GM12891 (cell line): ENCODE results near the gene OSBPL5.

Experiments
- DNase-seq: peaks from one replicate; pipeline ENCODE4 v3.0.0; 2011; ENCODE audit warnings: low spot score; ENCODE audit not compliant: insufficient read length
- FAIRE-seq: peaks from 2 replicates; lab custom pipeline; 2011; peaks lifted over from hg19 to GRCh38; lab: Jason Lieb, UNC
- PAX5 ChIP-seq: IDR thresholded peaks from 2 replicates; pipeline ENCODE4 v1.6.1; 2011; ENCODE audit warnings: low read length, moderate library complexity, mild to moderate bottlenecking; ENCODE audit not compliant: insufficient read depth, severe bottlenecking
- POLR2A ChIP-seq: IDR thresholded peaks from 2 replicates; pipeline ENCODE4 v1.6.1; 2011; ENCODE audit warnings: low read depth, low read length, control low read depth
- POLR2AphosphoS5 ChIP-seq: IDR thresholded peaks from 2 replicates; pipeline ENCODE4 v1.6.1; 2011; ENCODE audit warnings: low read depth, low read length, control low read depth
- POU2F2 ChIP-seq: IDR thresholded peaks from 2 replicates; pipeline ENCODE4 v1.6.1; 2011; ENCODE audit warnings: low read depth, mild to moderate bottlenecking, control low read depth, low read length, moderate library complexity
- SPI1 ChIP-seq: IDR thresholded peaks from 2 replicates; pipeline ENCODE4 v1.6.1; 2011; ENCODE audit warnings: low read depth, low read length, control low read depth
- TAF1 ChIP-seq: IDR thresholded peaks from 2 replicates; pipeline ENCODE4 v1.6.1; 2011; ENCODE audit warnings: low read depth, low read length, control low read depth

Gene OSBPL5

DNA sequence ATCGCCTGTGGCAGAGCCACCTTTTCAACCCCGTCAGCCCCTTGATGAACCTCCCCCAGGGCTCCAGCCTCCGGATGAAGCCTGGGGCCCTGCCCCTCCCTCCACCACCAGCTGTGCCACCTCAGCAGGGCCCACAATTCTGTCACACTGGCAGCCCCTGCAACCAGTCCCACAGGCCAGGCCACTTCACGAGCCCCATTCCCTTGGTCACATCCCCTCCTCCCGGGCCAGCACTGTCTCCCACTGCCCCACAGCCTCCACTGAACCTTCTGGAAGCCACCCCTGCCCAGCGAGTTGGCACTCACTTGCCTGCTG lies 19.9 kb downstream of the OSBPL5 start:
- DNase-seq (no peak), FAIRE-seq (no peak)
- TF ChIP-seq POLR2AphosphoS5 = no peak
- TF ChIP-seq TAF1 = no peak
- TF ChIP-seq SPI1 = no peak
- TF ChIP-seq POLR2A = no peak
- TF ChIP-seq POU2F2 = no peak

DNA sequence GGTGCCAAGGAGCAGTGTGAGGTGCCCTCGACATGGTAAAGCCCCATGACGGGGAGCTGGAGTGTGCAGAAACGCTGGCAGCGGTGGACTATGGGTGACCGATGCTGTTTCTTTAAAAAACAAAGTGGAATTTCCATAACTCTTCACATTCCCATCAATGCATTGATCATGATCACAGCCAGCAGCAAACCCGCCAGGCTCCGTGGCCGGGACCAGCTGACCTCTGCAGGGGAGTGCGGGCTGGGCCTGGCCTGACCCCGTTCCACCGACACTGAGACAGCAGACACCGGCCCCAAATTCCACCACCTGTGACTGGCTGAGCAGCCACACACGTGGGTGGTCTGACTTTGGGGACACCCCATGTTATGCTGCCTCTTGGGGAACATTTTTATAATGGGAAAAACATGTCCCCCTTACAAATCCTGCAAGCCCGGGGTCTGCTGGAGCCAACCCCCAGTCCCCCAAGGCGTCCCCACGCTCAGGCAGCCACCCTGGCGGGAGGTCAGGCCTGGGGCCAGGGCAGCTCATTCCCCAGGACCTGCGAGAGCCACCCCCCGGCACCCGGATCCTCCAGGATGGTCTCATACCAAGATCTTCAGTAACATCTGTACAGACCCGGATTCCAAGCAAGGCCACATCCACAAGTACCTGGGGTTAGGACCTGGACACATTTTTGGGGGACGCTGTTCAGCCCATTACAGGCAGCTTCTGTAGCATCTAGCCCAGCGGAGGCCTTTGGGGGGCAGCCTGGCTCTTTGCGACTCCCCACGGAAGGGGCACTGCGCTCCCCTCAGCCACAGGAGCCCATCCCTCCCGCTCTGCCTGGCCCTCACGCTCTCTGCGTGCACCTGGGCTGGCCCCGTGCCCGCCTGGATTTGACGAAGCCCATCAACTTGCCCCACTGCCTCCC lies 20.6 kb downstream of the OSBPL5 start:
- no peak for FAIRE-seq
- no peak for DNase-seq
- TF ChIP-seq TAF1 (no peak), SPI1 (no peak), POLR2AphosphoS5 (no peak), PAX5 (no peak), POLR2A (no peak), POU2F2 (no peak)

DNA sequence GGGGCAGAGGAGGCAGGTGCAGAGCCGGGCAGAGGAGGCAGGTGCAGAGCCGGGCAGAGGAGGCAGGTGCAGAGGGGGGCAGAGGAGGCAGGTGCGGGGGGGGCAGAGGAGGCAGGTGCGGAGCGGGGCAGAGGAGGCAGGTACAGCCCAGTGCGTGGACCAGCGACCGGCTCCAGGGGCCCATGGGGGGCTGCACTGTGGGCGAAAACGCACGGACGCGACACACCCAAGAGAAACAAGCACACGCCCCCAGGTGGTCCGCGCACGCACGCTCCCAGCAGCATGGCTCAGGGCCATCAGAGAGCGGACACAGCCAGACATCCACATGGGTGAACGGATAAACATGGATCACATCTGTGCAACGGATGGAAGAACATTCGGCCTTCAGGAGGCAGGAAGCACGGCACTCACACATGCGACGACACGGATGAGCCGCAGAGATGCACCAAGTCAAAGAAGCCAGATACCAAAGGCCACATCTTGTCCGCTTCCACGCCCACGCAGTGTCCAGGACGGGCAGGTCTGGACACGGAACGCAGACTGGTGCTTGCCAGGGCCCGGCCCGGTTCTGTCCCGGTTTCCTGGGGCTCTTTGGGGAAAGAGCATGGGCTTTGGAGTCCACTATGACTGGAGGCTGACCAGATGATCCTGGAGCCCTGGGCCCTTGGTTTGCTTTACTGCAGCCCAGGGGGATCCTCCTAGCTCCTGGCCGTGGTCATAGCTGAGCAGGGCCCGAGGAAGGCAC lies 21.8 kb downstream of the OSBPL5 start:
- TF ChIP-seq POLR2AphosphoS5 (no peak), PAX5 (no peak), TAF1 (no peak), POU2F2 (no peak), POLR2A (no peak), SPI1 (no peak)

DNA sequence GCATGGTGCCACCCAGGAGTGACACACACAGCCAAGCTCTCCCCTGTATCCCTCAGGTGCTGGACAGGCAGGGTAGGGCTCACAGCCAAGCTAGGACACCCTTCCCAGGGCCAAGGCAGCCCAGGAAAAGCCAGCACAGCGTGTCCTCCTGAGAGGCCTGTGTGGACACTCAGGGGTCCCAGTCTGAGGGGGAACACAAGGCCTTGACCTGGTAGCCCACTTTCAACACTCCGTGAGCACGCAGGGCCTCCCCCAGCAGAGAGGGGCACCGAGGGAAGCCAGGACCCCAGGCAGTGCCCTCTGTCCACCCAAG lies 24.9 kb downstream of the OSBPL5 start:
- TF ChIP-seq POU2F2 (no peak), POLR2A (no peak), POLR2AphosphoS5 (no peak), SPI1 (no peak), PAX5 (no peak), TAF1 (no peak)
- DNase-seq (no peak), FAIRE-seq (no peak)

More for the DNA sequence above, 21.8 kb downstream of the OSBPL5 start:
- DNase-seq (no peak), FAIRE-seq (no peak)

DNA sequence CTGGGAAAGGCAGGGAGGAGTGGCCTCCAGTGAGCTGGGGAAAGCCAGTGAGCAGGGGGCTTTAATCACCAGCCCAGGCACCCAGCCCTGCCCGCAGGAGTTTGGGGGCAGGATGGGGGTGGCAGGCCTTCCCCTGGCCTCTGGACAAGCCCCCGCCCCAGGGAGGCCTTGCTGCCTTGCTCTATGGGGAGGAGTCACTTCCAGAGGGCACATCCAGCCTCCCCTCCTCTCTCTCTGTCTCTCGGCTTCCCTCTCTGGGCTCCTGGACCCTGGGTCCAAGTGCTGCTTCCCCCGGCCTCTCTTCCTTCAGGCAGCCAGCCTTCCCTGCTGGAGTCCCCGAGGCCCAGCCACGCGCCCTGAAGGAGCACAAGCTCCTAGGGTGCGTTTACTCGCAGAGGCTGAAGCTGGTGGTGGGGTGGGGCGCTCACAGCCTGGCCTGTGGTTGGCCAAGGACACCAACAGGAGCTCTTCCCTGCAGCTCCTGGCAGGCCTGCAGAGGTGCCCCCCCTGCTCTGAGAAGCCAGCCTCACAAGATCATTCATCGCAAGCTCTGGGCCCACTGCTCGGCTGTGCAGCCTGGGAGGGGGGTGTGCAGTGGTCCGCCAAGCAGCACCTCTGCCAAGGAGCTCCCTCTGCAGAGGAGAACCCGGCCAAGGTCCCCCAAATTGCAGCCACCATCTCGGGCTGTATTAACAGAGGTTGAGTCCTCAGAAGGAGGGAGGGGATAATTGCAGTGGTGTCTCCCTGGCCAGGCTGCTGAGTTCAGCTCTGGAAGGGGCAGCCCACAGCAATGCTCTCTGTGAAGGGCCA lies 25.4 kb downstream of the OSBPL5 start:
- no peak for DNase-seq
- TF ChIP-seq POU2F2 (no peak), POLR2A (no peak), TAF1 (no peak), SPI1 (no peak), POLR2AphosphoS5 (no peak), PAX5 (no peak)
- FAIRE-seq = no peak

DNA sequence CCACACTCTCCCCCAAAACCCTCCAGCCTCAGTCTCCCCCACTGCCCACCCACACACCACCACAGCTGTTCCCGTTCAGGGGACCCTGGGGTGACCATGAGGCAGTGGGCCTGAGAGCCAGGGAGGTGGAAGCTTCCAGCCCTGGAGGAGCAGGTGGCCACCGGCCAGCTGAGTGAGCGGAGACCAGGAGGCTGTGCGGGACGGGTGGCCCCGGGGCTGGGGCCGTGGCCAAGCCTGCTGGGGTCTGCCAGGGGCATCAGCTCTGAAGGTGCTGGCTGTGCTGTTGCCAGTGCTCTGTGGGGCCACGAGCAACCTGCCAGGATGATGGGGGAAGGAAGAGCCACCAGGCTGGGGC lies 26.0 kb downstream of the OSBPL5 start:
- no peak for FAIRE-seq
- TF ChIP-seq PAX5 (no peak), POLR2A (no peak), TAF1 (no peak), SPI1 (no peak), POU2F2 (no peak), POLR2AphosphoS5 (no peak)
- no peak for DNase-seq

DNA sequence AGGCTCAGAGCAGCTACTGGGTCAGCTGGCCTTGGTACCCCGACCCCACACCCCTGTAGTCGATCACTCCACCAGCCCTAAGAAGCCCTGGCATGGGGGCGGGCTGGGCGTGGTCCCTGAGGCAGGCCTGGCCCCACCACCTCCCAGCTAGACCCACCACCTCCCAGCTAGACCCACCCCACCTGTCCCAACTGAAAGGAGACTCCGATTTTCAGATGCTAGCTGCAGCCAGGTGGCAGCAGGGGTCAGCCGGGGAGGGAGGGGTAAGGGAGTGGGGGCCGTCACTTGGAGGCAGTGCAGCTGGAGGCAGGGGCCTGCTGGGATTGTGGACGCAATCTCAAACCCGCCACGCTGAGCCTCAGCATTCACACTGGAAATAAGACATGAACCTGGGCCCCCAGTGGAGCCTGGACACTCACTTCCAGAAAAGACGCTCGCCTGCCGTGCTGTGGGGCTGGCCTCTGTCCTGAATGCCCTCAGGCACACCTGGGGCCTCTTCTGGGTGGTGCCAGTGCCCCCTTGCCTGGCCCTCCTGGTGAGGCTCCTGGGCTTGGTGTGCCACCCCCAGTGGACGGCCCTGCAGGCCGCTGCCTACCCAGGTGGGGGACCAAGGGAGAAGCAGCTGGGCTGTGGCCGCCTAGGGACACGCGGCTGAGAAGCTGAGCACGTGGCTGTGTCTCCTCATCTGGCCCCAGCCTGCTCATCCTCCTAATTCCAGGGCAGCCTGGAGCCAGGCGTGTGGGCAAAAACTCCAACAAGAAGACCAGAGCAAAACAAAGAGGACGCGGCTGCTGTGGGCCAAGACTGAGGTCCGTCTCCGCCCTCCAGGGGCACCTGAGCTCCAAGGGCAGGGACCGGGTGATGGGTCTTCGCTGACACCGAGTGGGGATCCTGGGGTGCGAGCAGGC lies 26.7 kb downstream of the OSBPL5 start:
- DNase-seq = no peak
- no peak for TF ChIP-seq POLR2AphosphoS5
- no peak for TF ChIP-seq POLR2A
- TF ChIP-seq SPI1 = no peak
- TF ChIP-seq TAF1 = no peak
- TF ChIP-seq PAX5 = no peak
- TF ChIP-seq POU2F2 = no peak
- no peak for FAIRE-seq

DNA sequence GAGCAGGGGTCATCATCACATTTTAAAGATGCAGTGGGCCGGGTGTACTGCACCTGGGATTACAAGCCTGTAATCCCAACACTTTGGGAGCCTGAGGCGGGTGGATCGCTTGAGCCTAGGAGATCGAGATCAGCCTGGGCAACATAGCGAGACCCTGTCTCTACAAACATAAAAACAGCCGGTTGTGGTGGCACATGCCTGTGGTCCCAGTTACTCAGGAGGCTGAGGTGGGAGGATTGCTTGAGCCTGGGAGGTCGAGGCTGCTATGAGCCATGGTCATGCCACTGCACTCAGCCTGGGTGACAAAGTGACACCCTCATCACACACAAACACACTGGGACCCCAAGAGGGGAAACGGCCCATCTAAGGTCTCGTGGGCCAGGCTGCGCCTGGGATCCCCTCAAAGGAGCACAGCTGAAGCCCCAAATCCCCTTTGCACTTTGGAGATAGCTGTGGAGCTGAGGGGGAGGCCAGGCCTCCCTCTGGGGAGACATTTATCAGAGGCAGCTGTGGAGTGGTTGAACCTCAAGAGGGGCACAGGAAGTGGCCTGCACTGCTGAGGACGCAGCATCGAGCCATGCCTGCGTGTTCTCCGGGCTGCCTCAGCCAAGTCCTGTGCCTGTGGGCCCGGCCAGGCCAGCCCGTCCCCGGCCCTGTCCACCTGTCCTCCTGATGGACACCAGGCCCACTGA lies 27.5 kb downstream of the OSBPL5 start:
- FAIRE-seq = no peak
- DNase-seq = no peak
- TF ChIP-seq POLR2AphosphoS5 = no peak
- TF ChIP-seq SPI1 = no peak
- TF ChIP-seq TAF1 = no peak
- no peak for TF ChIP-seq POLR2A
- no peak for TF ChIP-seq POU2F2
- no peak for TF ChIP-seq PAX5
